ENCODE measurements around the gene PHETA1. TPM values are rescaled to one million over a fixed set of nuclear protein-coding genes. Genes with fewer than 3 reads are reported as not detected.

PHETA1 gene
- total and polyA plus RNA-seq, 2 donors (not counting 3 experiments of a cell fraction or from before 2014, with no cell fraction given), result 10.6 to 20.0 TPM

GRCh38 chr12:111361717-111362576, 6.9 kb downstream of the PHETA1 start:
- TF ChIP-seq GATA2 (IDR thresholded peaks at IDR 0.05; ENCODE audit: insufficient read depth, insufficient read length, low read depth, low read length) (no peak), EZH2 (IDR thresholded peaks at IDR 0.05; ENCODE audit: borderline replicate concordance, low read depth, low read length, severe bottlenecking) (no peak), POLR2AphosphoS5 (IDR thresholded peaks at IDR 0.05; ENCODE audit: insufficient read depth, low read depth, low read length) (no peak), POLR2A (IDR thresholded peaks at IDR 0.05; ENCODE audit: low read depth, low read length) (no peak), MYC (IDR thresholded peaks at IDR 0.05; ENCODE audit: low read depth, low read length) (no peak), CTCF (IDR thresholded peaks at IDR 0.05; ENCODE audit: extremely low read depth in 1 of 2, insufficient read depth in 1 of 2, low read depth in 1 of 2, low read length in 2 of 2) (no peak), JUN (IDR thresholded peaks at IDR 0.05; ENCODE audit: borderline replicate concordance, insufficient read depth, insufficient read length, low read depth) (no peak), FOS (IDR thresholded peaks at IDR 0.05; ENCODE audit: borderline replicate concordance, insufficient read depth, low read length) (no peak), MAX (IDR thresholded peaks at IDR 0.05; ENCODE audit: insufficient read depth, insufficient read length) (no peak)
- BruUV-seq (replicated peaks), result no TSS peak
- H3K9ac ChIP-seq (replicated peaks; ENCODE audit: extremely low read depth, insufficient read depth, low read length), result no peak overlapping the region
- peaks cover 7% of the 10 kb centered on the region for H3K4me1 ChIP-seq (ENCODE audit: control insufficient read depth, extremely low read depth, insufficient read depth, low read length)
- H3K27me3 ChIP-seq (ENCODE audit: control insufficient read depth in 2 of 2, insufficient read depth in 2 of 2, low read length in 2 of 2), result no peaks in the 10 kb centered on the region
- no peak overlapping the region for H3K4me3 ChIP-seq (replicated peaks in 1 of 3; ENCODE audit: insufficient read depth in 1 of 3, low read depth in 1 of 3, low read length in 3 of 3)
- no peaks in the 10 kb centered on the region for H3K9me1 ChIP-seq (replicated peaks; ENCODE audit: control insufficient read depth, extremely low read depth, insufficient read depth, low read length)
- no peak overlapping the region for H2AFZ ChIP-seq (ENCODE audit: low read depth, low read length)
- H4K20me1 ChIP-seq (replicated peaks; ENCODE audit: control insufficient read depth, extremely low read depth, insufficient read depth, low read length), result no peaks in the 10 kb centered on the region
- H3K4me2 ChIP-seq (ENCODE audit: insufficient read depth, low read length), result no peak overlapping the region
- FAIRE-seq, result no peak
- DNase-seq (ENCODE audit: low read depth, low spot score), result no peak
- ChIA-PET CTCF (interaction anchor here (1.0 to 1.2 kb wide), 2 partner anchors 35 kb away, joined by 3 to 4 read pairs; no protein-coding TSS in a partner anchor), POLR2A (no interaction called here)
- dilution Hi-C loops (cut with MboI; ENCODE audit: extremely low pct_ligation_motif_present, low sequenced_read_pairs), result no loop called here
- intact Hi-C loops (cut with micrococcal nuclease), result no loop called here
- H3K27ac ChIP-seq (ENCODE audit: insufficient read depth, low read depth, low read length), result no peak overlapping the region
- H3K36me3 ChIP-seq (ENCODE audit: control insufficient read depth in 2 of 2, extremely low read depth in 1 of 2, insufficient read depth in 2 of 2, low read length in 2 of 2), result peaks cover 2 to 13% of the 10 kb centered on the region in 2 experiments
- H3K79me2 ChIP-seq (ENCODE audit: control insufficient read depth, insufficient read depth, low read length), result no peaks in the 10 kb centered on the region
- no peaks in the 10 kb centered on the region for H3K9me3 ChIP-seq (replicated peaks; ENCODE audit: control insufficient read depth, insufficient read depth, low read length)

All from endothelial cell of umbilical vein (primary cell).